Activated CD4-positive, alpha-beta T cell treated with anti-CD3 and anti-CD28 coated beads, Interleukin-2, Interleukin-6, amounts not matched to agents 100 ng/mL and 50 ng/mL, durations not matched to agents 16 hours and 8 hours (primary cell): ENCODE measurements around the gene STIM1.
"Not testable (repeated sequence)": the region's sequence is repeated elsewhere in the genome, so short reads cannot be mapped to it uniquely, and the experiment has no call there.

Experiments
- DNase-seq: peaks from one replicate; pipeline ENCODE4 v3.0.0-alpha.2; 2020

STIM1 gene

GRCh38 chr11:3854977-3855807, at the start of gene STIM1:
Gene STIM1 (plus strand): TSS chr11:3855664. CDS start chr11:3856271, 607 bp downstream.
- peak; percentile 99 for DNase-seq

- DNase-seq: peak; percentile 70
These were observed 47.3 kb upstream of the STIM1 start, which contains the start of gene PGAP2 for GRCh38 chr11:3807909-3808860. Gene PGAP2 (plus strand): TSS chr11:3808560. CDS start chr11:3811260, 2,700 bp downstream.

GRCh38 chr11:3808861-3809623, 46.4 kb upstream of the STIM1 start:
- DNase-seq: peak; percentile 73

GRCh38 chr11:3809624-3809928, 45.9 kb upstream of the STIM1 start:
- no peak for DNase-seq

GRCh38 chr11:3810446-3810845, 45.0 kb upstream of the STIM1 start:
- DNase-seq: no peak

GRCh38 chr11:3810951-3811350, 44.5 kb upstream of the STIM1 start:
- no peak for DNase-seq

- DNase-seq: not testable (repeated sequence)
These were observed 40.6 kb upstream of the STIM1 start for GRCh38 chr11:3814832-3815231.

GRCh38 chr11:3815845-3816244, 39.6 kb upstream of the STIM1 start:
- no peak for DNase-seq

GRCh38 chr11:3816673-3817072, 38.8 kb upstream of the STIM1 start:
- no peak for DNase-seq

GRCh38 chr11:3817181-3817800, 38.2 kb upstream of the STIM1 start:
- no peak for DNase-seq

GRCh38 chr11:3820971-3821370, 34.5 kb upstream of the STIM1 start:
- DNase-seq: no peak

GRCh38 chr11:3822312-3822711, 33.2 kb upstream of the STIM1 start:
- no peak for DNase-seq

GRCh38 chr11:3823303-3823702, 32.2 kb upstream of the STIM1 start:
- DNase-seq: no peak

- DNase-seq: no peak
These were observed 31.5 kb upstream of the STIM1 start for GRCh38 chr11:3823762-3824506.

- DNase-seq: peak; percentile 89
These were observed 30.6 kb upstream of the STIM1 start for GRCh38 chr11:3824714-3825472.

- no peak for DNase-seq
These were observed 29.9 kb upstream of the STIM1 start for GRCh38 chr11:3825473-3826154.

GRCh38 chr11:3826721-3827120, 28.7 kb upstream of the STIM1 start:
- no peak for DNase-seq

GRCh38 chr11:3827434-3828186, 27.9 kb upstream of the STIM1 start:
- no peak for DNase-seq

GRCh38 chr11:3830088-3830487, 25.4 kb upstream of the STIM1 start:
- no peak for DNase-seq

GRCh38 chr11:3830730-3831129, 24.7 kb upstream of the STIM1 start:
- no peak for DNase-seq
